ELF-1 (cell line): ENCODE data around the gene AP1M1.
"Not testable (repeated sequence)": the region's sequence is repeated elsewhere in the genome, so short reads cannot be mapped to it uniquely, and the experiment has no call there.

ENCODE experiments used
- DNase-seq: peaks from one replicate; pipeline ENCODE4 v3.0.0-alpha.2; 2016; ENCODE audit warnings: low read depth, low spot score

AP1M1 gene

DNA sequence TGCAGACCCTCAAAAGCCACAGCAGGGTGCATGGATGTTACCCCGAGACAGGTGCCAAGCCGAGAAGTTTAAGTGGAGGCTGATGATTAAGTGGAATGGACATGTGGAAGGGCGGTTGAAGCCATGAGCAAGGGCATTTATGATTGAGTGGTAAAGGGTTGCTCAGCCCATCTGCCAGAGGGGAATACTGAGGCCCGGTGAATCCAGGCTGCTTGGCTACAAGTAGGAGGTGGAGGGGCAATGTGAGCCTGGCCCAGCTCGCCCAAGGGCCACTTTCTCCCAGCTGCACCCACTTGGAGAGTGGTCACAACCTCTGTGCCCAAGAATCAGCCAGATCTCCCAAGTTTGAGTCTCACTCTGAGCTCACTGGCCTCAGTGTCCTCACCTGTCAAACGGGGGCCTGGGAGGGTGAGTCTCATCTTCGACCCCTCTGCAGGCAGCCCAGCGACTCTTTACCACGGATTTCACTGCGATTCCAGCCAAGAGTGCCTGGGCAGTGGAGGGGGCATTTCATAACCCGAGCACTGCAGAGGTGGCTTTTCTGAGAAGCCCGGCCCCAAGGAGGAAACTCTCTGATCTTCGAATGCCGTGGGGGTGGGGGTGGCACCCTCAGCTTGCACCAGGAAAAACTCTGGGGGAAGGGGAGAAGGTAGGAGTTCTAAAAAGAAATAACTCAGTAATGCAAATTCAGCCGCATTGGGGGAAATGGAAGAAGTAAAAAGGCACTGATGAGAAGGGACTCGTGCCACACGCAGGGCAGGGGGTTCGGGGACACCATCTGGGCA is 64.1 kb downstream of the AP1M1 start:
- no peak for DNase-seq

DNA sequence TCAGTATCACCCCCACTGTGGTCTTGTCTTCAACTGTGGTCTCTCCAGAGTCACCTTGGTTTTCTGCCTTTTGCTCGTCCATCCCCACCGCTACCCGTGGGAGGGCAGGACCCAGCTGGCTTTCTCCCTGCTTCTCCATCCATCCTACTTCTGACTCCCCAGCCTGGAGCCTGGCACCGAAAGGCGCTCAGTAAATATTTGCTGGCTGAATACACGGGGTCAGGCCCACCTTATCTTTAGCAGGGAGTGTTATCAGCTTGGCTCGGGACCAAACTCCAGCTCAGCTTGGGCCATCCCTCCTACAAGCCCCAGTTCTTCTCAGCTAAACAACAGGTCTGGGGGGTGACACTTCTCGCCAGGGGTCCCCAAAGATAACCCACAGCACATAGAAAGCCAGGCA is 64.9 kb downstream of the AP1M1 start:
- no peak for DNase-seq

DNA sequence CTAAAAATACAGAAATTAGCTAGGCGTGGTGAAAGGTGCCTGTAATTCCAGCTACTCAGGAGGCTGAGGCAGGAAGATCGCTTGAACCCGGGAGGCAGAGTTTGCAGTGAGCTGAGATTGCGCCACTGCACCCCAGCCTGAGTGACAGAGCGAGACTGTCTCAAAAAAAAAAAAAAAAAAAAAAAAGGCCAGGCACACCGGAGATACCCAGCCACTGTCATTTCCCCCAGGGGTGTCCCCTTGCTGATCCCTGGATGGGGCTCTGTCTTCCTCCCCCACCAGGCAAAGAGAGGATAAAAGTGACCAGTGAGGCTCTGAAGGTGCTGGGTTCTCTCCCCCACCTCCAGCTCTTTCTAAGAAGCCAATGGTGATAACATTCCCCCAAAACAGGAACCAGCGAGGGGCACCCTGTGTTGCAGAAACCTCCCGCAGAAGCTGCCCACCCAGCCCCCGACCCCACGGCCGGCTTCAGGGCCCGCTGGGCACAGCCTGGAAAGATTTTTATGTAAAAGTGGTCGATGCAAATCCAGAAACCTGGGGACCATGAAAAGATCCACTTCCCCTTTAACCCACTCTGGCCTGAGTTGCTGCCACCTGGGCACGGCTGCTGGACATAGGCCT is 65.5 kb downstream of the AP1M1 start:
- no peak for DNase-seq

DNA sequence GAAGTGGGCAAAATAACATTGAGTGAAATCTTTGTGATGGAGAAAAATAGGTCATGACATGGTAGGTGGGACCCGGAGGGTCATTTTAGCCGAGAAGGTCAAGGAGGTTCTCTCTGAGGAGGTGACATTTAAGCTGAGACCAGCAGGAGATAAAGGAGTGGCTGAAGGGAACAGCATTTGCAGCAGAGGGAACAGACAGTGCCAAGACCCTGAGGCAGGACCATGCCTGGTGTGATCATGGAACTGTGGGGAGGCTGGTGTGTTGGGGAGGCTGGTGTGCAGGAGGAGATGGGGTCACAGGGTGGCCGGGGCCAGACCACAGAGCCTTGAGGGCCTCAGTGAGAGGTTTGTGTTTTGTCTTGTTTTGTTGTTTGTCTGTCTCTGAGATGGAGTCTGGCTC is 67.5 kb downstream of the AP1M1 start:
- DNase-seq = no peak

- DNase-seq = no peak
Observed at GRCh38 chr19:16265890-16266585, 68.3 kb downstream of the AP1M1 start.

- no peak for DNase-seq
Observed at GRCh38 chr19:16266586-16266942, 68.9 kb downstream of the AP1M1 start.

GRCh38 chr19:16268676-16269319 is 71.1 kb downstream of the AP1M1 start:
- DNase-seq = no peak

- DNase-seq = peak; percentile 54
Observed at GRCh38 chr19:16272945-16273344, 75.2 kb downstream of the AP1M1 start.

DNA sequence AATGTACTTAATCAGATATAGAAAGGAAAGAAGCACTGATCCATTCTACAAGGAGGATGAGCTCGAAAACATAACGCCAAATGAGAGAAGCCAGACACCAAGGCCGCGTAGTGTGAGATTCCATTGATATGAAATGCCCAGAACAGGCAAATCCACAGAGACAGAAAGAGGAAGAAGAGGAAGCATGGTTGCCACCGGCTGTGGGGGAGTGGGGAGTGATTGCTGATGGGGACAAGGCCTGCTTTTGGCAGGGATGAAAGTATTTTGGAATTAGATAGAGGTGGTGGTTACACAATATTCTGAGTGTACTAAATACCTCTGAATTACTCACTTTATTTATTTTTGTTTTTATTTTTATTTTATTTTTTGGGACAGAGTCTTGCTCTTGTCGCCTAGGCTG is 76.7 kb downstream of the AP1M1 start:
- no peak for DNase-seq

DNA sequence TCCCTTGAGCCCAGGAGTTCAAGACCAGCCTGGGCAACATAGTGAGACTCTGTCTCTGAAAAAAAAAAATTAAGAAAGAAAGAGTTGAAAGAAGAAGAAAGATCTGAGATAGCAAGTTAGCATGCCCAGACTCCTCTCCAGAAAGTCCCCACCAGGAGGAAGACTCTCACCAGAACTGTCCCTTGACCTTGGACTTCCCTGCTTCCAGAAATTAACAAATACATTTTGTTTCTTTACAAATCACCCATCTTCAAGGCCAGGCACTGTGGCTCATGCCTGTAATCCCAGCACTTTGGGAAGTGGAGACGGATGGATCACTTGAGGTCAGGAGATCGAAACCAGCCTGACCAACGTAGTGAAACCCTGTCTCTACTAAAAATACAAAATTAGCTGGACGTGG is 82.6 kb downstream of the AP1M1 start:
- DNase-seq = no peak

DNA sequence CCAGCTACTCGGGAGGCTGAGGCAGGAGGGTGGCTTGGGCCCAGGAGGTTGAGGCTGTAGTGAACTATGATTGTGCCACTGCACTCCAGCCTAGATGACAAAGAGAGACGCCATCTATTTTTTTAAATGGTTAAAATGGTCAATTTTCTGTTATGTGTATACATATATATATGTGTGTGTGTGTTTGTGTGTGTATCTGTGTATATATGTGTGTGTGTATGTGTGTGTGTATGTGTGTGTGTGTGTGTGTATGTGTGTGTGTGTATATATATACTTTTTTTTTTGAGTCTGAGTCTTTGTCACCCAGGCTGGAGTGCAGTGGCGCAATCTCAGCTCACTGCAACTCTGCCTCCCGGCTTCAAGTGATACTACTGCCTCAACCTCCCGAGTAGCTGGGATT is 84.0 kb downstream of the AP1M1 start:
- no peak for DNase-seq

- DNase-seq = no peak
Observed at GRCh38 chr19:16283210-16284061, 85.7 kb downstream of the AP1M1 start.

- DNase-seq = no peak
Observed at GRCh38 chr19:16284505-16284904, 86.8 kb downstream of the AP1M1 start.

GRCh38 chr19:16285079-16285478 is 87.4 kb downstream of the AP1M1 start:
- DNase-seq = not testable (repeated sequence)

DNA sequence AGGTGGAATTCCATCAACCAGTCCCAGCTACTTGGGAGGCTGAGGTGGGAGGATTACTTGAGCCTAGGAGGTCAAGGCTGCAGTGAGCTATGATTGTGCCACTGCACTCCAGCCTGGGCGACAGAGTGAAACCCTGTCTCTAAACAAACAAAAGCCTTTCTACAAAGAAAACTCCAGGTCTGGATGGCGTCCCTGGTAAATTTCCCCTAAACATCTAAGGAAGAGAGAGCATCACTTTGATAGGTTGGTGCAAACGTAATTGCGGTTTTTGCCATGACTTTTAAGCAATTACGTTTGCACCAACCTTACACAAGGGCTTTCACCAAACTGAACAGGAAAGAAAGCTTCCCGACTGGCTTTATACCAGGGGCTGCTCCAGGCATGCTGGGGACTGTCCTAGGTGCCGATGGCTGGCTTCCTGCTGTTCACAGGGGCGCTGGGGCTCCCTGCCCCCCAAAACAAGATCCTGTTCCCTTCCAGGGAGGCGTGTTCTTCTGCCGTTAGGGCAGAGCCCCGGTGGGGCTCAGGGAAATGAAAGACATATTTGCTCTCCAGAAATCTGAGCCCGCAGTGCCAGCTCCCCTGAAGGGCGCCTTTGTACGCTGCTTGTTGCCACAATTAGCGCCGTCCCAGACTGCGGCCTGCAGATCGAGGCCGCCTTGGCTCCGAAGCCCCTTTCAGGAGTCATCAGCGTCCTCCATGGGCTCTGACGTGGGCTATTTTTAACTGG is 88.2 kb downstream of the AP1M1 start:
- DNase-seq = no peak

GRCh38 chr19:16288544-16288943 is 90.8 kb downstream of the AP1M1 start:
- no peak for DNase-seq

- DNase-seq = no peak
Observed at GRCh38 chr19:16289594-16289993, 91.9 kb downstream of the AP1M1 start.

DNA sequence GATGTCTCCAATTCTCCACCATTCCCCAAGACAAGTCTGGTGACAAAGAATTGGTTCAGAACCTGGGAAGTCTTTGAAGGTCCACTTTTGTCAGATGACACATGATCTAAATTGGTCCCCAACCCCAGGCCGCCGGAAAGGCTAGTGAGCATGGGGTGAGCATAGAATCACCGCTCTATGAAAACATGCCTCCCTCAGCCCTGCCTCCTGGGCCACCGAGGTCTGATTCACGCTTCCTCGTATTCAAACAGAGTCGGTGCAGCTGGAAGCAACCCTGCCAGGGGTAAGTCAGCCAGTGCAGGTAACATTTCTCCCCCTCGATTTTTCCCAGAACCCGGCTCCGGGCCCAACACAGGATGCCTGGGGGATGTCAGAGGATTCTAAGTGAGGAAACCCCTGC is 93.0 kb downstream of the AP1M1 start:
- no peak for DNase-seq

DNA sequence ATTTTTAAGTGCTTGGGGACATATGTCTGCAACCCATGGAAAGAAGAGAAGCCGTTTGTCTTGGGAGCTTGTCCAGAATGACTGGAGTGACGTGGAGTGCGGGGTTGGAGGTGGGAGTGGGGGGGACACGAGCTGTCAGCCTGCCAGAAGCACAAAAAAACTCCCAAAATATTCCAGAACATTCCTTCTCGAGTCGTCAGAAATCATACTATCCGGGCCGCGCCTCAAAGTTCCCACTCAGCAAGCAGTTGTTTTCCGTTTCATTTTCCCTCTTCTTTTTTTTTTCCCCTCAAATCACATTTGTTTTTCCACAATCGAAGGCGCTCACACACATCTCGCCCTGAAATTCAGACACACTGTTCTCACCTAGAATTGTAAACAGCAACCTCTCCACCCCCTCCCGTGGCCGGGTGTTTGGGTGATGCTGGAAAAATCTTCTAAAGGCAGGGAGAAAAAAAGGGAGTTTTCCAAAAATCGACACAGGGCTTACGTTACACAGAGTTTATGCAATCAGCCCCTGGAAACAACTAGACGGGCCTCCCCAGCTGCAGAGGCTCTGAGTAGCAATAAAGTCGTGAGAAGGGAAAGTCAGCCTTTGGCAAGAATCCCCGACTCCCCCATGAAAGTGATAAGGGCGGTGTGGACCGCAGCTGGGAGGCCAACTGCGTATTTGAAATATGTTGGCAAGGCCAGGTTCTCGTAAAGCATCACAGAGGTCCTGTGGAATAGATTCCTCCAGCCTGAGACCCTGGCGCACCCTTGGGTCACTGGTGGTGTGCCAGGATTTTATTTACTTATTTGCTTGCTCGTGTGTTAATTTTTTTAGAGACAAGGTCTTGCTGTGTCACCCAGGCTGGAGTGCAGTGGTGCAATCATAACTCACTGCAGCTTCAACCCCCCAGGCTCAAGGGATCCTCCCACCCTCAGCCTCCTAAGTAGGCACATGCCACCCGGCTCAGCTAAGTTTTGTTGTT is 95.7 kb downstream of the AP1M1 start:
- DNase-seq = no peak

DNA sequence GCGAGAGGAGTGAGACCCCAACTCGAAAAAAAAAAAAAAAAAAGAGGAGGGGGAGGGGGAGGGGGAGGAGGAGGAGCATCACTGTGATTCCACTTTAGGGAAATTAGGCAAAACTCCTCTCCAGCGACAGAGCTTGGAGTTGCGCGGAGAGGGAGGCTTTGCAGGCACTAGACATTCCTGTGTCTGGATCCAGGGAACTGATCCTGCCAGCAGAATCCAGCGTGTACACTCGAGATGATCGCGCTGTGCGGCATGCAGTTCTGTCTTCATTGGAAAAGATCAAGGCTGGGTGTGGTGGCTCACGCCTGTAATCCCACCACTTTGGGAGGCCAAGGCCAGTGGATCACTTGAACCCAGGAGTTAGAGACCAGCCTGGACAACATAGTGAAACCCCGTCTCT is 97.3 kb downstream of the AP1M1 start:
- DNase-seq = no peak
